Testis (tissue), 2 donors: Measurements from ENCODE around the gene MYLK.

Experiments
- CTCF ChIP-seq, 3 experiments: fragments of 450-650 bp in 2 of 3; fragments of 200-600 bp in 1 of 3; sonication (generic) in 1 of 3; IDR thresholded peaks; one replicate each; pipeline ENCODE4 v1.5.1; 2016 to 2019; ENCODE audit warnings: antibody characterized with exemption in 3 of 3, mild to moderate bottlenecking in 2 of 3, moderate library complexity in 1 of 3
- POLR2A ChIP-seq: fragments of 450-650 bp; IDR thresholded peaks from one replicate; pipeline ENCODE4 v1.6.1; 2017; ENCODE audit warnings: antibody characterized with exemption, mild to moderate bottlenecking, moderate library complexity

GRCh38 chr3:123783811-123784210 is 100.3 kb downstream of the MYLK start:
- TF ChIP-seq CTCF (IDR thresholded peaks at IDR 0.05): no peak
- no peak for TF ChIP-seq POLR2A
